Vagina (tissue), 2 donors: Measurements from ENCODE around the gene DDX43.

Experiments used
- POLR2A ChIP-seq, 2 donors: fragments of 450-650 bp; IDR thresholded peaks; one replicate each; pipeline ENCODE4 v1.6.1; 2017; ENCODE audit warnings: antibody characterized with exemption in 2 of 2, mild to moderate bottlenecking in 2 of 2, moderate library complexity in 2 of 2
- POLR2AphosphoS5 ChIP-seq, 2 donors: sonication (generic); formaldehyde crosslinking; IDR thresholded peaks; one replicate each; pipeline ENCODE4 v1.9.0; 2017; ENCODE audit warnings: antibody characterized with exemption in 2 of 2, mild to moderate bottlenecking in 2 of 2, low read depth in 1 of 2; ENCODE audit not compliant: insufficient read depth in 1 of 2
- TF ChIP-seq, protein P1 (sequence below), 3 experiments: fragments of 450-650 bp in 2 of 3; fragments of 200-600 bp in 1 of 3; sonication (generic) in 1 of 3; IDR thresholded peaks; one replicate each; pipeline ENCODE4 v1.5.1; 2017 to 2019; ENCODE audit warnings: antibody characterized with exemption in 3 of 3, mild to moderate bottlenecking in 2 of 3, moderate library complexity in 2 of 3

- TF ChIP-seq, protein P1, sequence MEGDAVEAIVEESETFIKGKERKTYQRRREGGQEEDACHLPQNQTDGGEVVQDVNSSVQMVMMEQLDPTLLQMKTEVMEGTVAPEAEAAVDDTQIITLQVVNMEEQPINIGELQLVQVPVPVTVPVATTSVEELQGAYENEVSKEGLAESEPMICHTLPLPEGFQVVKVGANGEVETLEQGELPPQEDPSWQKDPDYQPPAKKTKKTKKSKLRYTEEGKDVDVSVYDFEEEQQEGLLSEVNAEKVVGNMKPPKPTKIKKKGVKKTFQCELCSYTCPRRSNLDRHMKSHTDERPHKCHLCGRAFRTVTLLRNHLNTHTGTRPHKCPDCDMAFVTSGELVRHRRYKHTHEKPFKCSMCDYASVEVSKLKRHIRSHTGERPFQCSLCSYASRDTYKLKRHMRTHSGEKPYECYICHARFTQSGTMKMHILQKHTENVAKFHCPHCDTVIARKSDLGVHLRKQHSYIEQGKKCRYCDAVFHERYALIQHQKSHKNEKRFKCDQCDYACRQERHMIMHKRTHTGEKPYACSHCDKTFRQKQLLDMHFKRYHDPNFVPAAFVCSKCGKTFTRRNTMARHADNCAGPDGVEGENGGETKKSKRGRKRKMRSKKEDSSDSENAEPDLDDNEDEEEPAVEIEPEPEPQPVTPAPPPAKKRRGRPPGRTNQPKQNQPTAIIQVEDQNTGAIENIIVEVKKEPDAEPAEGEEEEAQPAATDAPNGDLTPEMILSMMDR (IDR thresholded peaks at IDR 0.05): no peak
- no peak for TF ChIP-seq POLR2A (IDR thresholded peaks at IDR 0.05)
- no peak for TF ChIP-seq POLR2AphosphoS5 (IDR thresholded peaks at IDR 0.05; ENCODE audit: insufficient read depth in 1 of 2, low read depth in 1 of 2)
Observed at GRCh38 chr6:73348550-73349204, 46.0 kb upstream of the DDX43 start.
